Measurements from ENCODE around the gene VASN.

The VASN gene

DNA sequence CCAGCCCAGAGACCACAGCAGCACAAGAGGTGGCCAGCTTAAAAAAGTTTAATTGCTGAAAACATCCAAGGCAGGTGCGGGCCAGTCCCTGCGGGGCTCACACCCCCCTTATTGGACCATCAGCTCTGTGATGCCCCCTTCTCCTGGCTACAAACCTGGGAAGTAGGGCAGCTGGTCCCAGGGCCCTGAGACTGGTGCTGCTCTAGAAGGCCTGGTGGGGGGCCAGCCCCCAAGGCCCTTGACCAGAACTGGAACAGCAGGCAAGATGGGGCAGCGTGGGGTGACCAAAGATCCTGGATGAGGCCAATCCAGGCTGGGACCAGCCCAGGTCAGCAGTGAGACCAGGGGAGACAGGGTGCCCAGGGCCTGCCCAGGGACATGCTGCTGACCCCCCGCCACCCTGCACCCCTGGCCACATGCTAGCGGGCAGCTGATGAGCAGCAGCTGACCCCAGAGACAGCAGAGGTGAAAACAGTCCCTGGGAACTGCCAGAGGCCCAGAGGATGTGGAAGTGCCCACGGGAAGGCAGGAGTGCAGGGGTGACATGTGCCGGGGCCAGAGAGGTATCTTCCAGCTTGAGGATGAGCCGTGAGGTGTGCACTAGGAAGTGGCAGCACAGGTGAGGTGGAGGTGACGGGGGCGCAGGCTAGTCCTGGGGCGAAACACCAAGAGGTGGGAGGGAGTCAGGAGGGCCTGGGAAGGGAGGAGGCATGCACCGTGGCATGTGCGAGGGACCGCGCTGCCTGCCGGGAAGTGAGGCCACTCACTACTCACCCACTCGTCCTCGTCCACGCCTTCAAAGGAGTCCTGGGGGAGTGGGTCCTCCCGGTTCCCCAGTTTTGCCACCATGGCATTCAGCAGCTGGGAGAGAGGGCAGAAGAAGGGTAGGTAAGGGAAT is 16.9 kb upstream of the VASN start:
- DNase-seq, result no peak

DNA sequence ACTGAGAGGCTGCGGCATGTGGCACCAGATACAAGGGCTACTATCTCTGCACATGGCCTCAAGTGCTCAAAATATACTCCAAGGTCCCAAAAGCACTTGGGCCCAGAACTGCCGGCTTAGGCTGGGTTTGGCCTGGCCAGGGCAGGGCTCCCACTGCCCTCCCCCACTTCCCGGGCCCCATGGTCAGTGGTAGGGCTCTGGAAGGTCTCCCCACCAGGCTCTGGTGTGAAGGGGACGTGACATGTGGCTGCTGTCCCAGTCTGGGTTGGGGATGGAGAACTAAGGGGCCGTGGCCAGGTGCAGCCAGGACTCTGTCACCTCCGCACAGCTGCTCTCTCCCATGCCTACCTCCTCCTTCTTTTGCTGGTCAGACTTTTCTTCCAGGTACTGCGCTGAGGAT is 14.8 kb upstream of the VASN start:
- DNase-seq, result no peak

DNA sequence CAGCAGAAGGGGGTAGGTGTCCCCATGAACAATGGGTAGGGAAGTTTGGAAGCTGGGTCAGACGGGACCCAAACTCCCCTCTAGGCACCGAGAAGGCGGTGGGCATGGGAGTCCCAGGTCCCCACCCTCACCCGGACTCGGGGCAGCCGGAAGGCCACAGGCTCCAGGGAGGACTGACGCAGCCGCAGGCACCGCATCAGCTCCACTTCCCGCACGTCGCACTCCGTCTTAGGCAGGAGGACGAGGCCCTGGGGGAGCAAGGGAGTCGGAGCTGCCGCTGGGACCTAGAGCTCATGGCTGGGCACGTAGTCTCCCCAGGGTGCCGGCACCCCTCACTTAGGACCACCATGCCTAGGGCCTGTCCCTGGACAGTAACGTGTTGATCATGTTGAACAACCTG is 13.4 kb upstream of the VASN start:
- DNase-seq, result no peak

DNA sequence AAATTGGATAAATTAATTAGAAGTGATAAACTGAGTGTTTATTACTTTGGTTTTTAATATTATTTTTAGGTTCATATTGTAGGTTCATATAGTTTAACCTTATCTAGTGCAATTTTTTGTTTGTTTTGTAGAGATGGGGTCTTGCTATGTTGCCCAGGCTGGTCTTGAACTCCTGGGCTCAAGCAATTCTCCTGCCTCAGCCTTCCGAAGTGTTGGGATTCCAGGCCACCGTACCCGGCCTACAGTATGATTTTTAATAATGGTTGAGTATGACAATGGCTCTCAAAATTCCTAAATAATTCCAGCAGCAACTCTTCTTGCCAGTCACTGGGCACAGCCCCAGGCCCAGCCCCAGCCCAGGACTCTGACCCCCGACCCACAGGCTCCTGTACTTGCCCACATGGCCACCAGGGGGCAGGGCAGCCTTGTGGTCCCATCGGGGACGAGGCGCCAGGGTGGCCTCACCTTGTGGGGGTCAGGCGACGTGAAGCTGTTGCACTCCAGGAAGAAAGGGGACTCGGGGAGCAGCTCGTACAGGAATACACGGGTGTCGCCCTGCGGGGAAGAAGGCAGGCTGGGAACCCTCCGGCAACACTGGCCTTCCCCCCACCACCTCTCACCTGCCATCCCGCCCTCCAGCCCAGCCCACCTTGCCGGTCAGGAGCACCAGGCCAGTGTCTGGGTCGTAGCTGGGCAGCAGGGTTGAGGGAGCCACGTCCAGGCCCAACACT is 12.7 kb upstream of the VASN start:
- peak; percentile 46 for DNase-seq

DNA sequence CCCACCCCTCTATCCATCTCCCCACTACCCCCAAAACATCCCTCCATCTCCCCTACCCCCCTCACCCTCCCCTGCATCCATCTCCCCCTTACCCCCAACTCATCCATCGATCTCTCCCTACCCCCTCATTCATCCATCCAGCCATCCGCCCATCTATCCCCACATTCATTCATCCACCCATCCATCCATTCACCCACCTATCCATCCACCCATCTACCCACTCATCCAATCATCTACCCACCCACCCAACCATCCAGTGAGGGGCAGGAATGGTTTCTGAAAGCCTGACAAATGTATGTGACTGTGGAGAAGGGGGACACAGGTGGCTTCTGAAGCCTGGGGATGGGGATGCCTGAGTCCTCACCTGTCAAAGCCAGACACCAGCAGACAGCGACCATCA is 11.7 kb upstream of the VASN start:
- DNase-seq, result no peak

DNA sequence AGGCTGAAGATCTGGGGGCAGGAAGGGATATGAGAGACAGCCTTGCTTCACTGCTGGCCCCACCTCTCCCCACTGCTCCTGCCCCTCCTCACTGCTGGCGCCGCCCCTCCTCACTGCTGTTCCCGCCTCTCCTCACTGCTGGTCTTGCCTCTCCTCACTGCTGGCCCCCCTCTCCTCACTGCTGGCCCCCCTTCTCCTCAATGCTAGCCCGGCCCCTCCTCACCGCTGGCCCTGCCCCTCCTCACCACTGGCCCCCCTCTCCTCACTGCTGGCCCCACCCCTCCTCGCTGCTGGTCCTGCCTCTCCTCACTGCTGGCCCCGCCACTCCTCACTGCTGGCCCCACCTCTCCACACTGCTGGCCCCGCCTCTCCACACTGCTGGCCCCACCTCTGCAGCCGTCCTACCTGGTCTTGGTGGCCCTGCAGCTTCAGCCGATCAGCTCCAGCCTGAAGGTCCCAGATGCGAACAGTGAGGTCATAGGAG is 11.1 kb upstream of the VASN start:
- DNase-seq, result no peak

DNA sequence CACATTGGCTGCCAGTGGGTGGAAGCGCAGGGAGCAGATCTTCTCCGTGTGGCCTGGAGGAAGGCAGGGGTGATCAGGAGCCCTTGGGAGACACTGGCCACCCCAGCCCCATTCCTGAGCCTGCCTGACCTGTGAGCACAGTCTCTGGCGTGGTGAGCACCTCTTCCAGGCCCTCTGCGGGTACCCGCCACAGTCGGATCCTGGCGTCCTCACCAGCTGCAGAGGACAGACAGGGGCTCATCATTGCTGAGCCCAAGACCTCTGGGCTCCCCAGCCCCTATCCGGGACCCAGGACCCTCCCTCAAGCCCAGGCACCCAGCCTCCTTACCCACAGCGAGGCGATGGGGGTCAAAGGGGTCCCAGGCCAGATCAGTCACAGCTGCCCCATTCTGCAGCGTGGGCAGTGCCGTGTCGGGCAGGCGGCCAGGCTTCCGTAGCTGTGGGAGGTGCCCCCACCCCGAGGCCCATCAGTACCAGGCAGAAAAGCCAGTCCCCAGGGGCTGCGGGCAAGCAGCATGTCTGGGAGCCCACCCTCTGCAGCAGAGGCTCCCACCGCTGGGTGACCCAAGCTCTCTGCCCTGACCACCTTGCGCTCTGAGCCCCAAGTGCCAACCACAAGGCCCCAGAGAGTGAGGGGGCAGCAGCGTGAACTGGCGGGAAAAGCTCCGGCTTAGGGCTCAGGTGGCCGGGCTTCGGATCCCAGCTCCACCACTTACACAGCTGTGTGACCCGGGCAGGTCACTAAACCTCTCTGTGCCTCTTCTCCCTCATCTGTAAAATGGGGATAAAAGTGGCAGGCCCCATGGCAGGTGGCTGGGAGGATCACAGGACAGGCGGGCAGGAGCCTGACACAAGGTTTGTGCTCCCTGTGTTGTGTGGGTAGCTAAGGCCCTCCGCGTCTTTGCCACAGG is 10.4 kb upstream of the VASN start:
- DNase-seq, result no peak

DNA sequence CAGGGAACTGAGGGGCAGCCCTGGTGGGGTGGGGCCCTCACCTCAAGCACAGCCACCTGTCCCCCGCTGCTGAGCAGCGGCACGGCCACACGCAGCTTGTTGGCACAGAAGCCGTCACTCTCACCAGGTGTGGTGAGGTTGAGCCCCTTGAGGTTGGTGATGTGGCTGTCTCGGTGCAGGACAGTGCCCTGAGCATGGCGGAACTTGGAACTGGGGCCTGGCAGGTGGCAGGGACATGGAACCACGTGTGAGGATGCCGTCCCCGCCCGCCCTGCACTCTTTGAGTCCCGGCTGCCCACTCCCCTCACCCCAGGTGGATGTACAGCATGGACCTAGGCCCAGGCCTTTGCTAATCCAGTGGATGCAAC is 9.7 kb upstream of the VASN start:
- DNase-seq, result no peak

DNA sequence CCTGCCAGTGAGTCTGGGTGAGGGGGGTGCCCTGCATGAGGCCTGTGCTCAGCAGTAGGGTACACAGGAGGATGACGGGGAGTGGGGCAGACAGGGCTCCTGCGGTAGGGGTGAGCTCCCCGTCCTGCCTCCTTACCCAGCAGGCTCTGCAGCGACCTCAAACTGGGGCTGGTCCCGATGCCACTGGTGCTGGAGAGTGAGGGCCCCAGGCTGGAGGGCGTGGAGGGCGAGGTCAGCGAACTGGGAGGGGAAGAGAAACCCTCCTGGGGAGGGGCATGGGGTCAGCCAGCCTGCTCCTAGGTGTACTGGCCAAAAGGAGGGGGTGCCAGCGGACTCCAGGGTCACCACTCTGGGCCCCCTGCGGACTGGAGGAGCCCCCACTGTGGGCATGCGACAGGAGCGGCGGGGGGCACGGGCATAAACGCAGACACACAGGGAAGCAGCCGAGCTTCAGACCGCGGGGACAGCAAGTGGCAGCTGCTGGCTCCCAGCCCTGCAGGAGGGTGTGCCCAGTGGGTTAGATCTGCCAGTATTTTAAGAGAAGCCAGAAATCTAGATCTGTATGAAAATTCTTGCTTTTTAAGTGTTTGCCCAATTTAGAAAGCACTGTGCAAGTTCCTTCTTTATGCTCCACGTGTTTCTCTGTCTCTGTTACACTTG is 9.0 kb upstream of the VASN start:
- no peak for DNase-seq

DNA sequence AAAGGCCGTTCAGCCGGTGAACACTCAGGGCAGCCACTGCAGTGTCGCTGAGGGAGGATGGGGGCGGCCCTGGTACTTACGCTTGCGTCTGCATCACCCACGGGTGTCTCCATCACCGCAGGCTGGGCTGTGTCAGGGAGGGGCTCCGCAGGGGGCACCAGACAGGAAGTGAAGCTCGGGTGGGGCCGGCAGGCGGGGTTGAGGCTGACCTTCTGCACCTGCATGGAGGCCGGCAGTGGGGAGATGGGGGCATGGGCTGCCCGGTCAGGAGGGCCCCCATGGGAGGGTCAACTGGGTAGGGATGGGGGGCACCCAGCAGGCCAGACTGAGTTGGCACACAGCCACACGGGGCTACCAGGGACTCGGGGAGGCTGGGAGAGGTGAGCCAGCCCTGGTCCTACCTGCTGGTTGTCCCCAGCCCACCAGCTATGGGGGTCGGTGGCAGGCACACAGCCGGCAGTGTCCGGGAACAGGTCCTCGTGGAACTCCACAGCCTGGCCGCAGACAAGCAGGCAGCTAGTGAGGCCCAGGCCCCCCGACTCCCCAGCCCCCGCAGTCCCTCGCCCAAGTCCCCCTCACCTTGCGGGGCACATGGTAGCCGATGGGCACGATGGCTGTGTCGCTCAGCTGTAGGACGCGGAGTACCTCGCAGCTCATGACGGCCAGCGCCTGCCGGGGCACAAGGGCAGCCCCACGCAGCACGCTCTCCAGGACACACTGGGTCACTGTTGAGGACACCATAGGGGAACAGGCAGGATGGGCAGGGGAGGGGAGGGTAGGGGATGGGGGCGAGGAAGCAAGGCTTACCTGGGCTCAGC is 7.2 kb upstream of the VASN start:
- no peak for DNase-seq

DNA sequence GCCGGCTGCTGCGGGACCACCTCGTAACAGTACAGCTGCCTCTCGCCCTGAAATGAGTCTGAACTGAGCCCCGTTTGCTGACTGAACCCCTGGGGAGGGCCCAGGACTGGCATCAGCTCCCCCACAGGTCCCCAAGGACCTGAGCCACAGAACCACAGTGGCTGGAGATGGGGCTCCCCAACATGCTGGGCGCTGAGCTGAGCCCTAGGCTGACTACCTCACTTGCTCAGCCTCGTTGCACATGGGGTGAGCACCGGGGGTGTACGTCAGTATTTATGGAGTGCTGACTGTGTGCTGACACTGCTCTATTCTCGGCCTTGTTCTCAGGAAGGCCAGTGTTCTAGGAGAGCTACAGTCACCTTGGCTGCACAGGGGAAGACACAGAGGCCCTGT is 6.6 kb upstream of the VASN start:
- peak; percentile 62 for DNase-seq

DNA sequence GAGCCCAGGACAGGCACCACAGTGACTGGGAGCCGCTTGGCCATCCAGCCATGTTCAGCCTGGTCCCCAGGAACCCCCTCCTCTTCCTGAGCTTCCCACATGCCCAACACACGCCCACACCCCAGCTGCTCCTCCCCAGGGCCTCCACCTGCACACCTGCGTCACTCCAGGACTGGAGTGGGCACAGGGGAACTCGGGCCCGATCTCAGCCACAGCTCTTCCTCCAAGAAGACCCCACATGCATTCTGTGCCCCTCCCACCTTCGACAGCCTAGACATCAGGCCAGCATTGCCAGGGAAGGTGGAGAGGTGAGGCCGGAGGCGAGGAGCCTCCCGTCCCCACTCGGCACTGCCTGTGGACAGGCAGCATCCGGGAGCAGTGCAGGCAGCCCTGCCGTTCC is 6.0 kb upstream of the VASN start:
- no peak for DNase-seq

DNA sequence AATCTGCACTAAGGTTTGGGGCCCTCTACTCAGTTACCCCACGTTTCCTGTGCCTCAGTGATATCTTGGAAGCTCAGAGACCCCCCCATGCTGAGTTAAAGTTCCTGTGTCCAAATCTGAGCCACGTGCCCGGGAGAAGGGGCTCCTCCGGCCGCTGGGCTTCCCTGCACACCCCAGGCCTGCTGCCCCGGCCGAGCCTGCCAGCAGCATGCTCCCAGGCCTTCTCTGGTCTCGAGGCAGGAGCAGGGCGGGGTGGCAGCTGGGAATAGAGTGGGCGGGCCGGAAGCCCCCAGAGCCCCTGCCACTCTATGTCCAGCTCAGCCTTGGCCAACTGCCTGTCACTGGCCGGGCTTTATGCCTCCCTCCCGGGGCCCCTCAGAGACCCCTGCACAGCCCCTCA is 5.6 kb upstream of the VASN start:
- no peak for DNase-seq

DNA sequence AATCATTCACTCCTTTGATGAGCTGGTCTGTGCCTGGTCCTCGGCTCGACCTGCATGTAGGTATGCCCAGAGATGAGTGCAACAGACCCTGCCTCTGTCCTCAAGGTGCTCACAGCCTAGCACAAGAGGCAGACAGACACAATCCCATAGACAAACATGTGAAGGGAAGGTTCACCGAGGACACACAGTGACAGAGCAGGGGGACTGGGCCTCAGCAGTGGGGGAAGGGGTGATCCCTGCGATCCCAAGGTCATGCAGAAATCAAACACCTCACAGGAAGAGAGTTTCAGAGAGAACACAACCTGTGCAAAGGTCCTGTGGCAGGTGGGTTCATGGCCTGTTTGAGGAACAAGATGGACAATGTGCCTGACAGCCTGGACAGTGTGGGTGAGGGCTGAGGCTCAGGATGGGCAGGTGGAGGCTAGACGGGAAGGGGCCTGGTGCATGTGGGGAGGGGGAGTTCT is 4.2 kb upstream of the VASN start:
- no peak for DNase-seq

DNA sequence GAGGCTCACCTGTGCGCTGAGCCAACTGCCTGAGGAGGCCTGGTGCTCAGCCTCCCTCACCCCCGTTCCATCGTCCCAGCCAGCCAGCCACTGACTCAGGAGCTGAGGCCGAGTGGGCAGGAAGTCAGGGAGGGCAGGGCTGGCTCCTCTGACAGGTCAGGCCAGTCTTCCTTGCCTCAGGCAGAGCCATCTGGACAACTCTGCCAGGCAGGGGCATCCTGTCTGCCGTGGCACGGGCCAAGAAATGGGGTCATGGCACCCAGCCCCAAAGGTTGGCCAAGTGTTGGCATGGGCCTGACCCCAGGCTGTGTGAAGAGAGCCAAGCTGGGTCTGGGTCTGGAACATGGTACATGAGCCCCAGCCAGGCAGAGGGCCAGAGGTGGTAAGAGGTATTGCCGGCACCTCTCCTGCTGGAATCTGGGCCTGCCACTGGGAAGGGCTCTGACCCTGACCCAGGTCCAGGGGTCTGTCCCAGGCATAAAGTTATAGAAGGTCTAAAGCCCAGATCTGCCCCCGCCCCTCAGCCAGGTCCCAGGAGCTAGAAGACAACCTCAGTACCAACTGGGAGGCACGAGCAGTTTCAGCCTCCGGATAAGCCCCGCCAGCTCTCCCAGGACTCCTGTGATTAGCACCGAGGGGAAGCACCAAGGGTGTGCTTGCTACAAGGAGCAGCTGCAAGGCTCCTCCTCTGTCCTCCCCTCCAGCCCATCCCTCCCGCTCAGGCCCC is 2.5 kb upstream of the VASN start:
- DNase-seq, result no peak

DNA sequence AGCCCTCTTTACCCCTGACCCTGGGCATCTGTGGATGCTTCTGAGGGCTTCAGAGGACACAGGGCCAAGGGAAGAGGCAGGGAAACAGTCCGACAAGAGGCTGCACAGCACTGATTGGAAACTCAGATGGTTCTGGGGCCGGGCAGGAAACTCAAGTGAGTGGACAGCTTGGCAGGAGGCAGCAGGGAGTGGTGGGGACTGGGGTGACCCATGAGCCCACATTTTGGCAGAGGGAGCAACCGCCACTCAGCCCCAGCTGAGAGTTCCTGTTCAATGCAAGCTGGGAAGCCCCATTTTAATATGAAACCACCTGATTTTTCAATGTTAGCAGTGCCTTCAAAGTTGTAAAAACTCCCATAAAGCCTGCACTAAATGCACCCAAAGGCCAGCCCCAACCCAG is 1.5 kb upstream of the VASN start:
- DNase-seq, result no peak

DNA sequence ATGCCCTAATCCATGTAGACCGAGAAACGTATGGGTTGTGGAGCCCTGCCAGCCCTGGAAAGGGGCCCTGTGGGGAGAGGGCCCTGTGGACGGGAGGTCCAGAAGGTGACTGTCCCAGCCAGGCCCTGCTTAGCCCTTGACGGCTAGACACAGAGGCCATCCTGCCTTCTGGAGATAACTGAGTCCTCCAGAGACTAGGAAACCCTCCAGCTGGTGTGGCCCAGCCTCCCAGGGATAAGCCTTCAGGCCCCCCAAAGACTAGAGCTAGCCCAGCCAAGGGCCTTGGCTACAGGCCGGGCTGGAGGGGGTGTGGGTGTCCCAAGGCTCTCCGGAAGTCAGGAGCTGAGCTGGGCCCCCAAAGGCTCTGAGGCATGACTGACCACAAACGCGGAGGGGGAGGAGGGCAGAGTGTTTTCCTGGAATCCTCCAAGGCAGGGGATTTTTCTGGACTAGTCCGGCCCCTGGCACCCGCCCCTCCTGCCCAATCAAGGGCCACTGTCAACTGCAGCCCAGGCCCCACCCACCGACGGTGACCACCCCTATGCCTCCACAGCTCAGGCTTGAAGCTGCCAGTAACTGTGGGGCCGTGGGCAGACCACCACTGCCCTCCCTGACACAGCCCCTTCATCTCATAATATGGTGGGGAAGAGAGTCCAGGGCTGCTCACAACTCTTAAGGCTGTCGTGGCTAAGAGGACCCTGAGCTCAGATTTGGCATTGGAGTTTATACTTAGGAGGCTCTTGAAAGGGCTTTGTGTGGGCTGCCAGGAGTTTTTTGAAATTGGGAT is 885 bp upstream of the VASN start:
- DNase-seq, result no peak

DNA sequence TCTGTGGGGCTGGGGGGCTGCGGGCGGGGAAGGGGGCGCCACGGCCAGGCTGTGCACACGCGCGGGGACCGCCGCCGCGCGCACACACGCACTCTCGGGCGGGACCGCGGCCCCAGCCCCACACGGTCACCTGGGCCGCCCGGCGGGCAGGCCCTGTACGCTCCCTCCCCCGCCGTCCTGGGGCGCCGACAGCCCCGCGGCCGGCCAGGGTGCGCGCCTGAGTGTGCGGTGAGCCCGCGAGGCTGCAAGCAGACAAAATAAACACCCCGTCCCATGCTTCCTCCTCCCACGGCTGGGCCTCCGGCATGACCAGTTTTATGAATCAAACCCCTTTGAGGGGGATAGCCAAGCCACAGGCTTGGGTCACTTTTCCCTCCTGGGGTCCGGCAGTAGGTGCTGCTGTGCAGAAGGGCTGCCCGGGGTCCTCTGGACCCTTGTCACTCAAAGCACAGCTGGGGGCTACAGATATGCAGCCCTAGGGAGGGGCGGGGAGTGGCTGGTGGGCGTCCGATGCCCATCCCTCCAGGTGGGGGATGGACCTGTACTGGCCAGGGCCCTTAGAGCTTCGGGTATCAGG is 441 bp downstream of the VASN start:
- DNase-seq, result no peak

DNA sequence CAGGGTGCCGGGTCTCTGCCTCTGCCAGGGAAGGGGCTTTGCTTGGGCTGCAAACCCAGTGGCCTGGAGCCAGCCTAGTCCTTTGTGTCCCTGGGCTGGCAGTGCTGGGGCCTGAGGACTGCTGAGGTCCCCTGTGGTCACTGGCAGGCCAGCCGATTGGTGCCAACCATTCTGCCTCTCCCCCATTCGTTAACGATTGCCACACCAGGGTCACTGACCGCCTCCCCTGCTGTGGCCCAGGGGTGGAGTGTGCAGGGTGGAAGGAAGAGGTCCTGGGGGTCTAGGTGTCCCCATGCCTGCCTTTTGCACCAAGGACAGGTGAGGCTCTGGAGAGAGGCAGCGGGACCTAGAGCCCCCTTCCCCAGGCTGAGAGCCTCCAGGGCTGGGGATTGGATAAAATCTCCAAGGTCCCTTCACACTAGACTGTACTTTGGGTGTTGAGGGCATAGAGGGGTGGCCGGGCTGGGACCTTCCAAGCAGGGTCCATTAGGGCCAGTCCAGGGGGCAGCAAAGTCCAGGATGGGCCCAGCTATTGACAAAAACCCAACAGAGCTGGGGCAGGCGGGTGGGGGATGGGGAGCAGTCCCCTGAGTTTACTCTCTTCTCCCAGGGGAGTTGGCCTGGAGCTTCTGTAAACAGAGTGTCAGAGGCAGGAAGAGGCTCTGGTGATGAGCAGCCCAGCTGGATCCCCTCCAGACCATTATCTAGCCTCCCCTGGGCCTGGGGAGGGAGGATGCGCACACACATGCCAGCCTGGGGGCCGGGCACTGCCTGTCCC is 1.1 kb downstream of the VASN start:
- DNase-seq, result no peak

All from CD4-positive, alpha-beta T cell treated with Interleukin-15 for 1 hour (primary cell).